ENCODE measurements around the gene MRPL2.

- no peak for TF ChIP-seq CTCF (IDR thresholded peaks at IDR 0.05)
- TF ChIP-seq POLR2A (IDR thresholded peaks at IDR 0.05): no peak
These were observed 20.5 kb downstream of the MRPL2 start for GRCh38 chr6:43038727-43039126.

Measured in body of pancreas (tissue), 4 donors.